Lung (tissue), 12 donors: Measurements from ENCODE around the gene LAMB4. TPM values are rescaled to one million over a fixed set of nuclear protein-coding genes. Genes with fewer than 3 reads are reported as not detected.

Experiments
- ATAC-seq: fragments of 200-7000 bp; cut with Tn5 transposase; one replicate; pipeline ENCODE4 v1.9.1; 2020; ENCODE audit warnings: moderate number of reproducible peaks; ENCODE audit not compliant: insufficient read depth, low FRiP score
- DNase-seq, 3 donors: peaks; one replicate each; pipeline ENCODE4 v3.0.0-alpha.2; 2013 to 2017
- H3K27ac ChIP-seq, 2 donors: one replicate each; pipeline ENCODE4 v1.5.1; 2013; ENCODE audit warnings: mild to moderate bottlenecking in 2 of 2, moderate library complexity in 2 of 2, control low read depth in 1 of 2, inconsistent platforms in 1 of 2, low read depth in 1 of 2, low read length in 1 of 2
- H3K27me3 ChIP-seq, 3 donors: one replicate each; pipeline ENCODE4 v1.5.1; 2013; ENCODE audit warnings: low read length in 2 of 3; ENCODE audit not compliant: control insufficient read depth in 3 of 3, insufficient read depth in 3 of 3
- H3K36me3 ChIP-seq, 4 donors: one replicate each; pipeline ENCODE4 v1.5.1; 2013; ENCODE audit warnings: low read length in 4 of 4, mild to moderate bottlenecking in 1 of 4, moderate library complexity in 1 of 4; ENCODE audit not compliant: control insufficient read depth in 4 of 4, insufficient read depth in 4 of 4
- H3K4me1 ChIP-seq, 5 donors: one replicate each; pipeline ENCODE4 v1.5.1; 2013; ENCODE audit warnings: low read length in 5 of 5, mild to moderate bottlenecking in 2 of 5, moderate library complexity in 1 of 5; ENCODE audit not compliant: control insufficient read depth in 5 of 5, insufficient read depth in 5 of 5
- H3K4me3 ChIP-seq: one replicate; pipeline ENCODE4 v1.5.1; 2013; ENCODE audit warnings: mild to moderate bottlenecking, control low read depth, moderate library complexity
- H3K9ac ChIP-seq, 2 donors: one replicate each; pipeline ENCODE4 v1.5.1; 2013; ENCODE audit warnings: low read length in 2 of 2, control low read depth in 1 of 2; ENCODE audit not compliant: insufficient read depth in 1 of 2
- H3K9me3 ChIP-seq, 4 donors: one replicate each; pipeline ENCODE4 v1.5.1; 2013; ENCODE audit warnings: low read length in 3 of 4, mild to moderate bottlenecking in 1 of 4, moderate library complexity in 1 of 4; ENCODE audit not compliant: control insufficient read depth in 4 of 4, insufficient read depth in 3 of 4
- CTCF ChIP-seq: IDR thresholded peaks from 2 replicates; pipeline ENCODE4 v1.5.1; 2012; ENCODE audit warnings: mild to moderate bottlenecking; ENCODE audit errors: control extremely low read depth, extremely low read depth
- WGBS, 2 donors: extraction: QIAGEN DNeasy Blood & Tissue Kit; methylation state at CpG; one replicate each; pipeline ENCODE4 v1.1.7; 2013; 5-methylcytosine and 5-hydroxymethylcytosine counted together
- polyA plus RNA-seq, 2 donors: library from polyadenylated mRNA; stranded (reverse); fragments of 200-250 nt; gene quantifications; one replicate each; pipeline ENCODE4 v1.2.1, GENCODE V29; 2013
- total RNA-seq, 2 donors: library from RNA; depleted of rRNA in 1 of 2; stranded (reverse); fragments of >200 nt in 1 of 2; gene quantifications; one replicate each; pipeline ENCODE4 v1.2.1, GENCODE V29; 2014 to 2021
- donor health status: control.
- donor health status: control.
- donor health status: Bipolar disorder and iron deficiency.
- donor health status: healthy.
- donor health status: DM: yes; HTN: yes; CAD: no.

The LAMB4 gene
- total and polyA plus RNA-seq, 4 donors: 0.06 to 0.63 (median 0.28) TPM

GRCh38 chr7:107989618-107990373, 140.4 kb downstream of the LAMB4 start:
- Histone ChIP-seq H3K27ac (peak overlapping the region in 1 of 2 donors; percentile 36), H3K4me3 (no peak overlapping the region), H3K36me3 (peaks cover 3 to 48% (median 22%) of the 10 kb centered on the region in 4 donors), H3K27me3 (no peaks in the 10 kb centered on the region), H3K9ac (no peak overlapping the region), H3K4me1 (peaks cover 0 to 4% (median 2%) of the 10 kb centered on the region in 5 donors), H3K9me3 (no peaks in the 10 kb centered on the region)
- ATAC-seq (no peak), DNase-seq (no peak)
- 86 to 90% methylated on average over 9 of the region's 9 CpGs for WGBS, 2 donors
- TF ChIP-seq CTCF: no peak

- Histone ChIP-seq H3K36me3 (peaks cover 0 to 30% (median 22%) of the 10 kb centered on the region in 4 donors), H3K9ac (no peak overlapping the region), H3K27ac (no peak overlapping the region), H3K4me3 (no peak overlapping the region), H3K4me1 (peaks cover 0 to 33% (median 15%) of the 10 kb centered on the region in 5 donors), H3K9me3 (no peaks in the 10 kb centered on the region), H3K27me3 (no peaks in the 10 kb centered on the region)
- WGBS, 2 donors: 36 to 67% methylated on average over 2 of the region's 2 CpGs
- no peak for TF ChIP-seq CTCF
- peak; percentile 72 to 98 (median 95) for DNase-seq
- ATAC-seq: no peak
These were observed 147.2 kb downstream of the LAMB4 start for GRCh38 chr7:107982918-107983389.

- Histone ChIP-seq H3K27ac (no peak overlapping the region), H3K9ac (no peak overlapping the region), H3K4me1 (peaks cover 0 to 33% (median 15%) of the 10 kb centered on the region in 5 donors), H3K27me3 (no peaks in the 10 kb centered on the region), H3K36me3 (peaks cover 0 to 37% (median 25%) of the 10 kb centered on the region in 4 donors), H3K4me3 (no peak overlapping the region), H3K9me3 (no peaks in the 10 kb centered on the region)
- no peak for TF ChIP-seq CTCF
- DNase-seq (peak in 2 of 3 donors; percentile 71 to 73), ATAC-seq (no peak)
- WGBS, 2 donors: 67 to 80% methylated on average over 9 of the region's 9 CpGs
These were observed 147.9 kb downstream of the LAMB4 start for GRCh38 chr7:107982042-107982840.
